ENCODE results near the gene ENGASE.
A peak's percentile ranks its signal among the peaks of the same experiment; 100 is the strongest.
"Not testable (repeated sequence)": the region's sequence is repeated elsewhere in the genome, so short reads cannot be mapped to it uniquely, and the experiment has no call there.

ENGASE gene, protein sequence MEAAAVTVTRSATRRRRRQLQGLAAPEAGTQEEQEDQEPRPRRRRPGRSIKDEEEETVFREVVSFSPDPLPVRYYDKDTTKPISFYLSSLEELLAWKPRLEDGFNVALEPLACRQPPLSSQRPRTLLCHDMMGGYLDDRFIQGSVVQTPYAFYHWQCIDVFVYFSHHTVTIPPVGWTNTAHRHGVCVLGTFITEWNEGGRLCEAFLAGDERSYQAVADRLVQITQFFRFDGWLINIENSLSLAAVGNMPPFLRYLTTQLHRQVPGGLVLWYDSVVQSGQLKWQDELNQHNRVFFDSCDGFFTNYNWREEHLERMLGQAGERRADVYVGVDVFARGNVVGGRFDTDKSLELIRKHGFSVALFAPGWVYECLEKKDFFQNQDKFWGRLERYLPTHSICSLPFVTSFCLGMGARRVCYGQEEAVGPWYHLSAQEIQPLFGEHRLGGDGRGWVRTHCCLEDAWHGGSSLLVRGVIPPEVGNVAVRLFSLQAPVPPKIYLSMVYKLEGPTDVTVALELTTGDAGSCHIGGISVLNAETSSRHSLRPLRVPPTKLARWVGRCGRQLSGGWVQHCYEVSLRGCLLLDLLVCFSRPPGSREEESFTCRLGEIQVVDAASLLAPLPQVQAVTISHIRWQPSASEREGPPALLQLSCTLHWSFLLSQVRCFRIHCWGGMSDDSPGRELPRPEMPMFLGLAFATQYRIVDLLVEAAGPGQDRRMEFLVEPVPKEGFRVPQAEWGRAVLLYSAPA

DNA sequence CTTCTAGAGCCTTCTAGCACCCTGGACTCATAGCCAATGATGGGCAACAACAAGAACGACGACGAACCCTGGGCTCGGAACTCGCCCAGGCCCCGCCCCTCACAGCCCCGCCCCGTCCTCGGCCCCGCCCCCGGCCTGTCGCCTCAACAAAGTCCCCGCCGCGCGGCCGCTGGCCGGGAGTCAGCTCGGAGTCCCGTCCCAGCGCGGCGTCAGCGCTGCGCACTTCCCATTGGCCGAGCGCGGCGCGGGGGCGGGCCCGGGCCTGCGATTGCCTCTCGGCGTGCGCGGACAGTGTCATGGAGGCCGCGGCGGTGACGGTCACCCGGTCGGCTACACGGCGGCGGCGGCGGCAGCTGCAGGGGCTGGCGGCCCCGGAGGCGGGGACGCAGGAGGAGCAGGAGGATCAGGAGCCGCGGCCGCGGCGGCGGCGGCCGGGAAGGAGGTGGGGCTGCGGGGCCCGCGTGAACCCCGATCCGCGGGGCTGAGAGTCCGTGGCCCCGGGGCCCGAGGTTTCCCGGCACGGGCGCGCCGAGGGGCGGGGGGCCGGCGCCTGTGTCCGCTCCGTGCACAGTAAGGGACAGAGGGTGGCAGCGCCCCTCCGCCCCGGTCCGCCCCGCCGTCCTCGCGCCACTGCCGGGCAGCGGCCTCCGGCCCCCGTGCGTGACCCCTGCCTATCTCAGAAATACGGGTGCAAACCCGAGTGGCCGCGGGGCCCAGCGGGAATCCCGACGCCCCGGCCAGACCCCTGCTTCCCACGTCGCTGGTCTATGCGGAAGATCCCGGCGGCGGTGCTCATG, at the start of gene ENGASE:
Gene ENGASE, plus strand, starts transcription at position 176 of the 797 bp plus-strand sequence. Its CDS starts 121 bp downstream, at position 297.
- peak; percentile 88 for DNase-seq

DNA sequence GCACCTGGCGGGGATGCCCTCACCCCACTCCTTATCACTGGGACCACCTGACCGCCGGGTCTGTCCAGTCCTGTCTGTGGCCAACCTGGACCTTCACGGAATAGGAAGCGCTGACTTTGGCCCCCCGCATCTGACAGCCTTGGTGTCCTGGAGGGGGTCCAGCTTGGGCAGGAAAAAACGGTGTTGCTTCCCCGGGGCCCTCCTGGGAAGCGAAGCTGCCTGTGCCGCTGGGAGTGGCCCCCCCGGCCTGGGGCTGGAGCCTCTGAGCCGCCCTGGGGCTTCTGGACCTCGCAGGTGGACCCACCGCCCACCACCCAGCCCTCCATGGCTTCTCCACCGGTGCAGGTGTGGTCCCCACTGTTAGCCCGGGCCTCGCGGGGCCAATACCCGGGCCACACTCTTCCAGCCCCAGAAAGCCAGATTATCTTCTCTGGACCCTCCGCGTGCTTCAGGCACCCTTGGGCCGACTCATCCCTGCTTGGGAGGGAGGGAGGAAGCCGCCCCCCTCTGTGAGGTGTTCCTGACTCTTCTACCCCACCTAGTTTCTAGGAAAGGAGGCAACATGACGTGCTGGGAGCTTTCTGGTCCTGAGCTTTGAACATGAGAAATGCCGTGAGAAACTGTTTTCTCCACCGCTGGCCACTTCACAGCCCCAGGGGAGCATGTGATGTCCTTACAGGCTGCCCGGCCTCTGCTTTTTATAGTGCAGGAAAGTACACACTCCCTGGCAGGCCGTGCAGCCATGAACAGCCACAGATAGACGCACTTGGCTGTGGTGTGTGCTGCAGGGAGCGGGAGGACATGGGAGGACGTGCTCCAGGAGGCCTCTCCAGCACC, 49.5 kb upstream of the ENGASE start:
- no peak for DNase-seq

DNA sequence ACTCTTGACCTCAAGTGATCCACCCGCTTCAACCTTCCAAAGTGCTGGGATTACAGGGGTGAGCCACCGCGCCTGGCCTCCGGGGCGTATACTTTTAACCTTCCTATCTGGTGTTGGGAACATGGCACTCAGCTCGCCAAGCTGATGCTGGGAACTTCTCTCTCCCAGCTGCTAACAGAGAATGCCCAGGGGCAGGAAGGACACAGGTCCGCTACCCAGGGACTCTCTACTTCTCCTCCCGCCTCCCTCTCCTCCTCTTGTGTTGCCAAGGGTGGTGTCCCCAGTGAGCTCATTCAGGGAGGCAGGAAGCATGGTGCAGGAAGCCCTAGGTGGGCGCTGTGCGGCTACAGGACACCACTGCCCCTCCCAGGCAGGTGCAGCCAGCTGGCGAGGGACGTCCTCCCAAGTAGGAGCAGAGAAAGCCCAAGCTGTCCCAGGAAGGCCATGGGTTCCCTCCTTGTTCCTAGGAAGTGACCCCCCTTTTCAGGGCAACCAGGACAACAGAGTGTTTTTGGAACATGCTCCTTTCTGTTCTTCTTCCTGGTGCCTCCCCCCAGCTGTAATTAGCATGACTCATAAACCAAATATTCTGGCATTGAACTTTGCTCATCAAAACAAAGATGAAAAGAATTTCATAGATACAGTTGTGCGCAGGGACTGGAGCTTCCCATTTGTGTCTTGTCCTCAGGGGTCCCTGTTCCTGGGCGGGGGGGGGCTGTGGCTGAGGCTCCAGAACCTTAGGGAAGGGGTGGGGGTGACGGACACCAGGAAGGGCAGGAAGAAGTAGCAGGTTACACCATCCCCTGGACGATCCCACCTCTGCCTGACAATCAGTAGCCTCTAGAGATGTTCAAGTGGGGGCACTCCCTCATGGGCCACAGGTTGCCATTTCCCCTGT, 48.0 kb upstream of the ENGASE start:
- no peak for DNase-seq

DNA sequence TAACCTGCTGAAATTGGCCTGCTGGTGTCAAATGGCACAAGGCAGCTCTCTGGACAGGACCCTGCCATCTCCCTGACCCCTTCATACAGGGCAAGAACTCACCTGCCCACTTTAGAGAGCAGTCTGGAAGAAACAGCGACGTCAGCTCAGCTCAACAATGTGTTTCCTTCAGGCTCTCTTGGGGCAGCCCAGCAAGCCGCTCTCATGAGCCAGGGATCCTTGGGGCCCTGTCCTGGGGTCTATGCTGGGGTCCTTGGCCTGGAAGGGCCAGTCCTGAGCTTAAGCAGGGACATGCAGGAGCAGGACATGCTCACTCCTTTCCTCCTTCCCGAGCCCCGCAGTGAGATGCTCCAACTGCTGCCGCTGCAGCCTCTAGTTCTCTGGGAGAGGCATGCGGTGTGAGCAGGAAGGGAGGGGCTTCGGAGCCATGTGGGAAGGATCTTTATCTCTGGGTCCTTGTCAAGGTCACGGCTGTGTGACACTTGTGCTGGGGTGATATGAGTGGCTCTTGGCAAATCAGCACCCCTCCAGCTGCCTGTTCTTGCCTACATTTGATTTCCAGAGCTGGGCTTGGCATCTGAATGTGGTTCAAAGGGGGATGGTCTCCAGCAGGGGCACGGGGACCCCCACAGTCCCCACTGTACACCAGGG, 47.2 kb upstream of the ENGASE start:
- DNase-seq = no peak

DNA sequence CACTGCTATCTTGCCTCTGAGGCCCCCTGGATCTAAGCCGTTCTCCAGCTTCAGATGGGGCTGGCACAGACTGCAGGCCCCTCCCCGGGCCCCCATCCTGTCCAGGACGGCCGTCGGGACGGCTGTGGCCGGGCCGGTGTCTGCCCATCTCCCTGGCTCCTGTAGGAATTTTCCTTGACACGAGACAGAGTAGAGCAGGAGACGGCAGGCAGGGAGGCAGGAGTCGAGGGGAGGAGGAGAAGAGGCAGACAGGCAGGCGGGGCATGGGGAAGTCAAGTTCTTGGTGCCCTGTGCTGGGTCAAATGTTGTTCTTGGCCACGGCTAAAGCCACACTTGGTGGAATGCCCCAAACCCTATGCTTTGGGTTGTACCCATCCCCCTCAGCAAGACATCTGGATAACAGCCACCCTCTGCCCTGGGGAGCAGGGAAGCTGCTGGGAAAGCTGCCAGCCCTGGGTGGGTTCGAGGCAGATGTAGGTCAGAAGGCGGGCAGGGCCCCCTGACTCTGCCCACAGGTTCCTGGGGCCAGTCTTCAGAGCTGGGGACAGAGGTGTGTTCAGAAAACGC, 46.6 kb upstream of the ENGASE start:
- DNase-seq = no peak

DNA sequence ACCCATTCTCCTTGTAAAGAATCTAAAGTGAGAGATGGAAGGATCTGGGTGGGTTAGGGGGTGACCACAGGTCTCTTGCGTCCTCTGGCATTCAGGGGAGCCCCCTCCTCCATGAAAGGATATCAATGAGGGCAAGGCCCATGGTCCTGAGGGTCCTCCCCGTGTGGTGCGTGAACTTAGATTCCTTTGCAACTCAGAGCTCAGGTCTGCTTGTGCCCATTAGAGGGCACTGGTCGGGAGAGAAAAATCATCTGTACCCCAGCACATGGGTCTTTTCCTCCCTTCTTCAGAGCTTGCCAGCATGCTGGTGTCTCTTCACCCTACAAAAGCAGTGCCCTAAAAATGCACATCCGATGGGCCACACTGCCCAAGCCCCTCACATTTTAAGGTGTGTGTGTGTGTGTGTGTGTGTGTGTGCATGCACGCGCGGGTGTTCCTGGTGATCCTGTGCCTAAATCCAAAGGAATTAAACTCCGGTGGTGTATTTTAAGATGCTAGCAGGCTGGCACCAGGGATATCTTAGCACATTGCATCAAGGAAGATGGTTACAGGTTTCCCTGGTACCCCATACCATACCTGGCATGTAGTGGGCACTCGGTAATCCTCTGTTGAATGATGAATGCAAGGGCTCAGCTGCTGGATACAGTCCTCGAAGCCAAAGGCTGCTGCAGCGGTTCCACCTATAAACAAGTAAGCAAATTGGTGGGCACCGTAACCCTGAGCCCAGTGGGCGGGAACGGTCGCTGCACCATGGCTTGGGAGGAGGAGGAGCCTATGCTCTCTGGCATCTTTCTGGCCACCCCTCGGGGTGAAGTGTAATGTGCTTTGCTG, 45.9 kb upstream of the ENGASE start:
- DNase-seq = no peak

DNA sequence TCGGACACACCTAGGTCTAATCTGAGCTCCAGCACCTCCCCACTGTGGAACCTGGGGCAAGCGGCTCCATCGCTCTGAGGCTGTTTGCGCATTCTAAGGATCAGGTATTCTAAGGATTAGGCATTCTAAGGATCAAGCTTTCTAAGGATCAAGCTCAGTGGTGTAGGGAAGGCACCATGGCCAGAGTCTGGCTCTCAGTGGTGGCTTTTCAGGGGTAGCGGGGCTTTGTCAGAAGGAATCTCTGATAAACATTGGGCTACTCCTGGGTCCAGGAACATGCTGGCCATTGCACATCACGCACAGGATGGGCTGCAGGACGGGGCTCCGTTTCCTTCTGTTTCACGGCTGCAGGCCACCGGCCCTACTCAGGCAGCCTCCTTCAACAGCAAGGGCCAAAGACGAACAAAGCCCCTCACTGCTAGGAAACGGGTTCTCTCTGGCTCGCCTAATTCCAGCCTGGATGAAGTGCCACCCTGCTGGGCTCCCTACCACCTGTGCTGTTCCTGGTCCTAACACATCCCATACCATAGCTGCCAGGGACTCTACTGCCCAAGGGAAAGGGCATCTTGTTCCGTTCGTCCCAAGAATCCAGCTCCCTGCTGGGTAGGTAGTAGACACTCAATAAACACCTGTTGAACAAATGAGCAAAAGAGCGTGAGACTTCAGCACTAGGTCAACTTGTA, 45.2 kb upstream of the ENGASE start:
- no peak for DNase-seq

DNA sequence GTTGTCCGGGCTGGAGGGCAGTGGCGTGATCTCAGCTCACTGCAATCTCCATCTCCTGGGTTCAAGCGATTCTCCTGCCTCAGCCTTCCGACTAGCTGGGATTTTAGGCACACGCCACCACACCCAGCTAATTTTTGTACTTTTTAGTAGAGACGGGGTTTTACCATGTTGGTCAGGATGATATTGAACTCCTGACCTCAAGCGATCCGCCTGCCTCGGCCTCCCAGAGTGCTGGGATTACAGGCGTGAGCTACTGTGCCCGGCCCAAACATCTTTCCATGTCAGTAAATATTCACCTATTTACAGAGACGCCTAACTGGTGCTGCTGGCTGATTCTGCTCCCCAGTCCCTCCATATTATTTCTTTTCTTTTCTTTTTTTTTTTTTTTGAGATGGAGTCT, 44.0 kb upstream of the ENGASE start:
- not testable (repeated sequence) for DNase-seq

DNA sequence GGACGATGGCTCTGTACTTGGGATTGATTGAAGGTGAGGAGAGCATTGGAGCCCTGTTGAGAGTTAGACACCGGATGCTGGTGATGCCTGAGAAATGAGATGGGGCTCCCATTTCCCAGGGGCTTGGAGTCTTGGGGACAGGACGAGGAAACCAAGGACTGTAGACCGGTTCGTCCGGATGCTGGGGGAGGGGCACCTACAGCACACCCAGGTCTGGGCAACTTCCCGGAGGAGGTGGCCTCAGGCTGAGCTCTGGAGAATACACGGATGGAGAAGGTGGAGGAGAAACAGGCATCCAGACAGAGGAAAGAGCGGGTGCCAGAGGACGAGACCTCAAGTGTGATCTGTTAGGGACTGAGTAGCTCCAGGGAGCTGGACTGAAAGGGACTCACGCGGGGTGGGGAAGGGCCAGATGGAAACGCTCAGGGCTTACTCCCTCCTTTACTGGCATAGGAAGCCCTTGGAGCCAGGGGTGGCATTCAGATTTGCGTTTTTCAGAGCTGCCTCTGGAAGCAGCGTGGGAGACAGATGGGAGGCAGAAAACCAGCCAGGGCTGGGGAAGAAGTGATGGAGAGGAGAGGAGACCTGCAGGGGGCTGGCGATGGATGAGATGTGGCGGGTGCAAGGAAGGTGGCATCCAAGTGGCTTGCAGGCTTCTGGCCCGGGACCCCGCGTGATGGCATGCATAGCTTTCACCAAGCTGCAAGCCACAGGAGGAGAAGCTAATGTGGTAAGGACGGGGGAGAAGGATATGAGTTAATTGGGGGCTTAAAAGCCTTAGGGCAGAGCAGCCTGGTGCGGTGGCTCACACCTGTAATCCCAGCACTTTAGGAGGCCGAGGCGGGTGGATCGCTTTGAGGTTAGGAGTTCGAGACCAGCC, 42.4 kb upstream of the ENGASE start:
- DNase-seq = no peak

DNA sequence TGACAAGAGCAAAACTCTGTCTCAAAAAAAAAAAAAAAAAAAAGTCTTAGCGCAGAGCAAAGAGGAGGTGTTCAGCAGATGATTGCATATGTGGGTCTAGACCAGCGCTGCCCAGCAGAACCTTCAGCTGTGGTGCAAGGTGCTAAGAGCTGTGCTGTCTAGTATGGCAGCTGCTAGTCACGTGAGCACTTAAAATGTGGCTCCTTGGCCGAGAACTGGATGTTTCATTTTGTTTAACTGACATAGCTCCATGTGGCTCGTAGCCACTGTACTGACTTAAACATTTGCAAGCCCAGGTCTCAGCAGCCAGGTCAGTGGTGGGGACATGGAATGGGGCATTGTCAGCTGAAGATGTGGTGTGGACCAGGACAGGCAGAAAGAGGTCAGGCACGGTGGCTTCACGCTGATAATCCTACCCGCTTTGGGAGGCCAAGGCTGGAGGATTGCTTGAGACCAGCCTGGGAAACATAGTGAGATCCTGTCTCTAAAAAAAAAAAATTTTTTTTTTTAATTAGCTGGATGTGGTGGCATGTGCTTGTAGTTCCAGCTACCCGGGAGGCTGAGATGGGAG, 41.5 kb upstream of the ENGASE start:
- DNase-seq = no peak

DNA sequence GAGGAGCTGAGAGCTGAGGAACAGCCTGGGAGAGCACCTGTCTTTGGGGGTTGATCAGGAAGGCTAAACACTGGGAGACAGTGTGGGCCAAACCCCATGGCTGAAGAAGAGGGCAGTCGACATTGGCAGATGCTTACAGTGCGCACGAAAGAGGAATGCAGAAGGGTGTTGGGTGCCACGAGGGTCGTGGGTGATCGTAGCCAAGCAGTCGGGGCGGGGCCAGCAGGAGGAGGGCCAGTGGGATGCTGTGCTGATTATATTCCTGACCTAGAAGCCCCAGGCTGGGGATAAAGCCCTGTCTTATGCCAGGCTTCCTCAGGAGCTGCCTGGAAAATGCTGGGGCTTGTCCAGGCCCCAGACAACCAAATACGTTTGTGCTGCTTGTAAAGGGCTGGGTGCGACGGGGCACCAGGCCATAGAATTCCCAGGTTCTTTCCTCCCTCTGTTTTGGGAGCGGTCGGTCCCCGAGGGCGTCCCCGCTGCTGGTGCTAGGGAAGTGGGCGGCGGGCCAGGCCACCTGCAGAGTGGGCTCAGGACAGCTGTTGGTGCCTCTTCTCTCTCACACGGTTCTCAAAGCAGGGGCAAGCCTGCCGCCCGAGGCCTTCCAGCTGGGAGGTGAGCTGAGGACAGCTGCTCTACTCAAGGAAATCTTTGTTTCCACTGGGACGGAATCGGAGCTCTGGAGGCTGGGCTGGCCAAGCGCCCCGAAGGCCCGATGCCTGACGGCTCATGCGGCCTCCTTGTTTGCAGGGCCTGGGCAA, 40.7 kb upstream of the ENGASE start:
- DNase-seq = peak; percentile 65

DNA sequence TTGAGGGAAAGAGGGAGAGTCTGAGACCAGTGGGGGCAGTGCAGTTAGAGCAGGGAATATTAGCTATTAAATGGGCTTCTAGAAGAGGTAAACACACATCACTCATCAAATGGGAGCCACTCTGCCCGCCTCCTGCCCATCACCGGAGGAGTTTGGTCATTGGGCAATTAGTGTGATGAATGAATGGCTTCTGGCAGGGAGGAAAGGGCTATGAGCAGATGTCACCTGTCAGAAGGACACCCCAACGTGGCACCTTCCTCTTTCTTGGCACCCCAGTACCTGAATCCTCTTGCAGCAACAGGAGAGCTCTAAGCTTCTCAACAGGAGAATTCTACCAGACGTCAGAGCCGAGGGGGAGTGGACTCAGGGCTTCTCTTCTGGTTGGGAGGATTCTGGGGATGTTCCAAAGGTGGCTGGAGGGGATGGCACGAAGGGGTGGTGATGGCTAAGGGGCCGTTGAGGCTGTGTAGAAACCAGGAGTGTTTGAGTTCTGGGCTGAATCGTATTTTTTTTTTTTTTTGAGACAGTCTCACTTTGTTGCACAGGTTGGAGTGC, 39.6 kb upstream of the ENGASE start:
- DNase-seq = no peak

DNA sequence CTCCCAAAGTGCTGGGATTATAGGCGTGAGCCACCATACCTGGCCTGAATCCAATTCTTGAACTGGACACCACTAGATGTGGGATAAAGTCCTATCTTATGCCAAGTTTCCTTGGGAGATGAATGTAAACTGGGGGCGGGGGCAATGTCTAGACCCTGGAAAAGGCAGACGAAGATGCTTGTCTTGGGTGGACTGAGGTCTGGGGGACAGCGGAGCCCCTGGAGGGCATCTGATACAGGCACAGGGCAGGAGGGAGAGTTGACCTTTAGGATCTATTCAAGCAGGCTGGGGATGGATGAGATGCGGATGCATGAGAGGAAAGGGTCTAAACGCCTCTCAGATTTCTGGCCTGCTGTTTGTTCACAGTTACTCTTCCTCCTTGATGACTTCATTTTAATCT, 38.9 kb upstream of the ENGASE start:
- no peak for DNase-seq

DNA sequence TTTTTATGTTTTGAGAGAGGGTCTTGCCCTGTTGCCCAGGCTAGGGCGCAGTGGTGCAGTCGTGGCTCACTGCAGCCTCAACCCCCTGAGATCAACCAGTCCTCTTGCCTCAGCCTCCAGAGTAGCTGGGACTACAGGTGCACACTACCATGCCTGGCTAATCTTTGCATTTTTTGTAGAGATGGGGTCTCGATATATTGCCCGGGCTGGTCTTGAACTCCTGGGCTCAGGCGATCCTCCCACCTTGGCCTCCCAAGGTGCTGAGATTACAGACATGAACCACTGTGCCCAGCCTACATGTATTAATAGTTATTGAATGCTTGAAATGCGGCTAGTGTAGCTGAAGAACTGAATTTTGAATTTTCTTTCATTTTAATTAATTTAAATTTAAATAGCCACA, 38.4 kb upstream of the ENGASE start:
- no peak for DNase-seq

DNA sequence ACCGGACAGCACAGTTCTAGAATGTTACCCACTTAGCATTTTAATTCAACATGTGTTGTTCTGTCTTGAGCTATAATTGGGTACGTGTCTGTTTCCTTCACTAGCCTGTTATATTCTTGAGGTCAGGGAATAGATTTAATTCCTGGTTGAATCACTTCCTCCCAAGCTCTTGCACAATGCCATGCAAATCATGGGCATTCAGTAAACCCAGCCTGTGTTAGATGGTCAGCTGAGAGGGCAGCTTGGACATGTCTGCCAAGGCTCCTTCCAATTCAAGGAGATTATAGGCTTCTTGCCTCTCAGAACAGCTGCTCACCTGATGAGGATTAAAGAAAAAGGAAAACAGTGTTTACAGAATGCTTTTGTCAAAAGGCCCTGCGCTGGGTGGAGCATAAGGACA, 38.0 kb upstream of the ENGASE start:
- DNase-seq = no peak

DNA sequence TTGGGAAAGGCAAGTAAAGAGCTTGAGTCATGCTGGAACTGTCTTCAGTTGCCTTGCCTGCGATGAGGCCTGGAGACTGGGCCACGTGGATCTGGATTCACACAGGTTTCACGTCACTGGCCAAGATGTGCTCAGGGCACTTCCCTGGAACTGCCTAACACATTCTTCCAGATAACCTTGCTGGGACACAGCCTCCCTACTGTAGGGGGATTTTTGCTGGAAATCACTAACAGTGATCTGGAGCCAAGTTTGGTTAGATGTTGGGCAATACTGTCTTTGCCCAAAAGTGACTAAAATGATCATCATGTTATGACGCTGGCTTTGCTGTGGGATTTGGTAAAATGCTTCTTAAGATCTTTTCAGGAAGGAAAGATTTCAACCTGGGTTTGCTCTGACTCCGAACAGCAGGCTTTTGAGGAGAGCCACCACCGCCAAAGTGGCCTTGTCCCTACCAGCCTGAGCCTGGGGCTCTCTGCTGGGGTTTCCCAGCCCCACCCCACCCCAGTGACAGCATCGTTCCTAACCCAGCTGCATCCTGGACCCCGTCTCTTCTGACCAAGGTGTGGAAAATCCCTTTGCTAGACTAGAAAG, 36.0 kb upstream of the ENGASE start:
- DNase-seq = no peak
